NCI-H1092 treated with DMSO at 0.1 percent for 48 hours (cell line): ENCODE data around the gene STN1.

Source experiments
- DNase-seq: peaks from one replicate; lab custom pipeline; 2025; lab: John Stamatoyannopoulos, UW

Gene STN1, protein sequence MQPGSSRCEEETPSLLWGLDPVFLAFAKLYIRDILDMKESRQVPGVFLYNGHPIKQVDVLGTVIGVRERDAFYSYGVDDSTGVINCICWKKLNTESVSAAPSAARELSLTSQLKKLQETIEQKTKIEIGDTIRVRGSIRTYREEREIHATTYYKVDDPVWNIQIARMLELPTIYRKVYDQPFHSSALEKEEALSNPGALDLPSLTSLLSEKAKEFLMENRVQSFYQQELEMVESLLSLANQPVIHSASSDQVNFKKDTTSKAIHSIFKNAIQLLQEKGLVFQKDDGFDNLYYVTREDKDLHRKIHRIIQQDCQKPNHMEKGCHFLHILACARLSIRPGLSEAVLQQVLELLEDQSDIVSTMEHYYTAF

DNA sequence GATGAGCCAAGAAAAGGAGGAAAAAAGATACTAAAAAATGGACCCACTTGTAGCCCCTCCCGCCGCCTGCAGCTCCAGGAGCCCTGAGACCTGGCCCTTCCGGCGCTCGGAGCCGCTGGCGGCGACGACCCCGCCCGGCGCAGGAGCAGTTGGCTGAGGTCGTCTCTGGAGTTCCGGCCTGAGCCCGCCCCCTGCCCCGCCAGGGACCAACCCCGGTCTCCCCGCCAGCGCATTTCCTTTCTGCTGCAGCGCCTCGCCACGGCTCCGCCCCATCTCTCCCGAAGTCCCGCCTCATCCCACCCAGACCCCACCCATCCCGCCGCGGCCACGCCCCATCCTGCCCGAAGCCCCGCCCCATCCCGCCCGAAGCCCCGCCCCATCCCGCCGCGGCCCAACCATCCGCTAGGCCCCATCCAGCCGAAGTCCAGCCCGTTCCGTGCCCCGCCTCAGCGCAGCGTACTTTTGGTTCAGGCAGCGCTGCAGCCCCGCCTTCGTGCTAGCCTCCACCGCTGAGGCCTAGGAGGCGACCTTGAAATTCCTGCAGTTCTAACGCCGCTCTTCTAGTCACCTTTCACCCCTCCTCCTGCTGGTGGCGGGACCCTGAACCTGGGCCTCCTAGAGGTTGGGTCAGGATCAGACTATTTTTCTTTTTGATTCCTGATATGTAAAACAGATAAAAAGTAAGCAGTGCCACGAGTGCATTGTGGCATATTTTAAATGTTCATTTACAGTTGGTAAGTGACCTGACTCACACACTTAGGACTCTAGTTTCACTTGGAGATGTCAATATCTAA, at the start of gene STN1:
STN1 (minus strand) TSS at position 132 of the 794 bp plus-strand sequence. CDS start 590 bp downstream, outside the sequence.
- DNase-seq = peak; percentile 91

DNA sequence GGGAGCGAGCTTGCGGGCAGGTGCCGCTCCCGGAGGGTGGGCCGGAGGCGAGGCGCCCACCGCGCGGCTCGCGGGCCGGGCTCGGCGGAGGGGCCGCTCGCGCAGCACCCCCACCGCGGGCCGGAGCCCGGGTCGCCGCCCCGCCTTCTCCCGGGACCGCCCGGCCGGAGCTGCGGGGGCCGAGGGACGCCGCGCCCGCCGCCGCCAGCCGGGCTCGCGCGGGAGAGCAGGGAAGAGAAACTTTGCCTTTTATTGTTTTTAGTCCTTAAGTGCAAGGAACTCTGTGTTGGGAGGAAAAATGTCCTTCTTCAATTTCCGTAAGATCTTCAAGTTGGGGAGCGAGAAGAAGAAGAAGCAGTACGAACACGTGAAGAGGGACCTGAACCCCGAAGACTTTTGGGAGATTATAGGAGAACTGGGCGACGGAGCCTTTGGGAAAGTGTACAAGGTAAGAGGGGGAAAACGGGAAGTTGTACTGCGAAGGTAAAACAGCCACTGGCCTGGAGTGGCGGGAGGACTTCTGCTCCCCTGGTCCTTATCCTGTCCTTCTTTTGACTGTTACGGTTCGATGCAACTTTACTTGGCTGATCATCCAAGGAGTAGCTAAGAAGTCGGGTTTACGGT, 49.6 kb upstream of the STN1 start:
- peak; percentile 14 for DNase-seq

DNA sequence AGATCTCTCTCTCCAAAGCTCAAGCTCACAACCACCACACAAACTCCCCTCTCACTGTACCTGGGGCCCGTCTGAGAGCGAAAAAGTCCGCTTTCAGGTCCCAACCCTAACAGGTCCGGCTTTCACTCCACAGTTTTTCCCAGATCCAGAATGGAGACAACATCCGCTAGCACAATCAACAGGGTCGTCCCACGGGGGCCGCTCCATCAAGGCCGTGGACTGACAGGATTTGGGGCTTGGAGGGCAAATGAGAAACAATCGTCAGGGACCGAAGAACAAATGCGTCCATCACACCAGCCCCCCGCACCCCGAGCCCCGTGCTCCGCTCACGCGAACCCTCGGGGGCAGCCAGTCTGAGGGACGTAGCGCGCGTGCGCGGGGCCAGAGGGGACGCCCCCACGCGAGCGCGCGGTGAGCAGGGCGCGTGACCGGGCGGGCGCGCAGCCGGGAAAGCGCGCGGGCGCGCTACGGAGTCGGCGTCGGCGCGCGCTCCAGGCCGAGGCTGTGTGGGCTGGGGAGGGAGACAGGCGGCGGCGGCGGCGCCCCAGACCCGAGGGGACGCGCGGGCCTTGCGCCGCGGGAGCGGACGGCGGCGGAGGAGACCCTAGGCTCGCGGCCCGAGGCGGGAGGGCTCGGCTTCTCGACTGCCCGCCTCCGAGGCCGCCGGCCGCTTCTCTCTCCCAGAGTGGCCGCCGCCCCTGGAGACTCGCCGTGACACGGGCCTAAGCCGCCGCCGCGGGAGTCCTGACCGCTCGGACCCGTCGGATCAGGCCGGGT, 48.9 kb upstream of the STN1 start, which contains the start of gene SLK:
SLK (plus strand) TSS at position 470 of the 777 bp plus-strand sequence. CDS start 606 bp downstream, outside the sequence.
- peak; percentile 71 for DNase-seq

DNA sequence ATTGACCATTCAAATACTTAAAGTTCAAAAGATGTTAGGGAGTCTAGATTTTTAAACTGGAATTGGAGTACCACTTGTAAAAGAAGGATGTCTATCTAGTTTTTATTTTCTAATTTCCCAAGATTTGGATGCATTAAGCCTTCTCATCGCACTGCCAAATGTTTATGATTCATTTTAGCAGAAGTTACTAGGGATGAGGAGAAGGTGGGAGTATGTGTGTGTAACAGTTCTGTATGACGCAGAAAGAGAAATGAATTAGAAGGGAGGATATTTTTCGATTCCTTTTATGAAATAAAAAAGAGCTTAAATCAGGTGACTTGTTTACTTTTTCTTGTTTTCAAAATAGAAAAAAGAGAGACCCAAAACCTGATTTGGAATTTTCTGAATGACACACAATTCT, 42.1 kb upstream of the STN1 start:
- DNase-seq = no peak

DNA sequence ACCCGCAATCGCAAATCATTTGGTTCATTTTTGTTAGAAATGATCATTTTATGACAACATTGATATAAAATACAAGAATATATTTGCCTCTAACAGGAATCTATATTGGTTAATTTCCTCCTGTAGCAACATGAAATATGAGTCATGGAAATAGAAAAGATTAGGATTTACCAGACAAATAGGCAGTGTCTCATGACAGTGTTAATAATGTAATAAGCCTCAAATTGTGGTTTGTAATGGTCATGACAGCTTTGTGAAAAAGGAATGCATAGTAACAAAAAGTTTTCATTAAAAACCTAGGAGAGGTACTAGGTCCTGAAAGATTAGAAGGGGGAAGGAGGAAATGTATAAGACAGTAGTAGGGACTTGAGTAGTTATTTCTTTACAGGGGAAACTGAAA, 41.0 kb upstream of the STN1 start:
- DNase-seq = no peak

DNA sequence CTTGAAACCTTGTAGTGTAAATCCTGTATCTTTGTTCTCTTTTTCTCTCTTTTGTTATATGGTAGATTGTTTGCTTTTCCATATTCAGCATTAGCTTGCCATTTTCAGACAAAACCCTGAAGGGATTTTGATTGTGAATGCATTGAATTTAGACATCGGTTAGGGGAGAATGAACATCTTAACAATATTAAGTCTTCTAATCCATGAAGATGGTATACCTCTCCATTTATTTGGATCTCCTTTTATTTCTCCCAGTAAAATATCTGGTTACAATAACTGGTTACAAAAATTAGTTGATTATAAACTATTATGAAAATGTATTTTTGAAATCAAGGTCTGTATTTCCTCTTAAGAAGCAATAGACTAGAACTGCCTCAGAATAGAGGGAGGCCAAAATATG, 36.6 kb upstream of the STN1 start:
- no peak for DNase-seq

DNA sequence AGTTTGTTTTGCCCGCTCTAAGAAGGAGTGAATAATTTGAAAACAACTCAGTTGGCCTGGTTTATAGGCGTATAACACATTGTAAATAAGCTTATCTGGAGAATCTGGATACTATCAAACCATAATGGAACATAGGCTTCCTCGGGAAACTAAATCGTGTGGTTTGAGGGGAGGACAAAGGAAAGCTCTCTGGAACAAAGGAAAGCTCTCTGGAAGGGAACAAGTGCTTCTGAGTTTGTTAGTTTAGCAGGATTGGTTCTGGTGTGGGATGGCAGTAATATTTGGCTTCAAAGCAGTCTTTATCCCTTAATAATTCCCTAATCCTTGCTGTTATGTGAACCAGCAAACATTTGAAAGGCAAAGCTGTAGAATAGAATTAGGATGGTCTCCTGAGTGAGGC, 34.0 kb upstream of the STN1 start:
- no peak for DNase-seq

DNA sequence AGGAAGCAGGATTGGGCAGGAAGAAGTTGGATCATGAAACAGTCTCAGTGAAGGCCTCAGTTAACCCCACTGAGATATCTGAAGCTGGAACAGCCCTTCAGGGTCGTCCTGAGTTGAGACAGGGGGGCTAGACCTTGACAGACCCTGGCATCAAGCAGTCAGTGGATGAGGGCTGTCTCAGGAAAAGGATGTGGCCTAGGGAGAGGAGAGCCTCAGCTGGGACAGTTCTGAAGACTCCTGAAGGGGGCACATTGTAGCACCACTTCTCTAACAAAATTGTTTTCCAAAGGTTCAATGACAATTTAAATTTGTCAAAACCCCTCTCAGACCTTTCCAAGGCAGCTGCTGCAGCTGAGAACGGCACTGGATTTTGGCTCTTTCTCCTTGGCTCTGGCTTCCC, 33.2 kb upstream of the STN1 start:
- DNase-seq = no peak

DNA sequence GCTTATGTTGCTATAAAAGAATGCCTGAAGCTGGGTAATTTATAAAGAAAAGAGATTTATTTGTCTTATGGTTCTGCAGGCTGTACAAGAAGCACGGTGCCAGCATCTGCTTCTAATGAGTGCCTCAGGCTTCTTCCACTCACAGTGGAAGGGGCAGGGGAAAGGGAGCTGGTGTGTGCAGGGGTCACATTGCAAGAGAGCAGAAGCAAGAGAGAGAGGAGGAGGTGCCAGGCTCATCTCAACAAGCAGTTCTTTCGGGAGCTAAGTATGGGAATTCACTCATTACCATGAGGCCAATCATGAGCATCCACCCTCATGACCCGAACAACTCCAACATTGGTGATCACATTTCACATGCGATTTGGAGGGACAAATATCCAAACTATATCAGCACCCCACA, 31.7 kb upstream of the STN1 start:
- DNase-seq = no peak

DNA sequence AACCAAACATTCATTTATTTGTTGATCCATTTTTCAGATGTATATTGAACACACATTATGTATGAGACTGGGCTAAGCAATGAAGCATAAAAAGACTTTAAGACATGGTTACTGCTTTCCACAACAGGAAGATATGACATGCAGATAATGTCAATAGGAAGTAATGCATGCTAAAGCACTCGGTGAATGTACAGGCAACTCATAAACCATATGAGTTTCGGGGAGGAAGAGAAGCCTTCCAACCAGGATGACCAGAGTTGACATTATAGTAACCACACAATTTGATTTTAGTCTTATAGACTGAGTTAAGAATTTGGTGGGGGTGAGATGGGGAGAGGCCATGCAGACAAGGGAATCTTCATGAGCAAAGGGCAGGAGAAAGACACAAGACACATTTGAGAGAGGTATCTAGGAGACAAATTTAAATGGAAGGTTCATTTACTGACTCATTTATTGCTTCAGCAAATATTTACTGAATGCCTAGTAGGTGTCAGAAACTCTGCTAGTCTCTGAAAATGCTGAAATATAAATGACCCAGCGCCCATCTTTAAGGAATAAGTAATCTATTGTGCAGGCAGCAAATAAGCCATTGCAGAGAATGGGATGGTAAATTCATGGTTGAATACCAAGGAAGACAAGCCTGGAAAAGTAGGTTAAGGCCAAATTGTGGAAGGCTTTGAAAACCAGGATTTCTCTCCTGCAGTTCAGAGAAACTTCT, 30.0 kb upstream of the STN1 start:
- DNase-seq = no peak

DNA sequence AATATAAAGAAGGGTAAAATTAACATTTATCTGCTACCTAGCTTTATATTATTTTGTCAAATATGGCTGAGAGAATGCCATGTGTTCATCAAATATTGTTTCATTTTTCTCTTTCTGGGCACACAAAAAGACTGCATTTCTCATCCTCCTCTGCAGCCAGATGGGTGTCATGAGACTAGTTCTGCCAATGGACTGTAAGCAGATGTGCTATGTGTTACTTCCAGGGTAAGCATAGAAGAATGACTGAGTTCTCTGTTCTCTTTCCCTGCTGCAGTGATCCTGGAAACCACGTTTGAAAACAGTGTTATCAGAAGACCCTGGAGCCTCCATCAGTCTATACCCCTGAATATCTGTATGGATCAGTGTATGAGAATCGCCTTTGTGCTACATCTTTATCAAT, 24.9 kb upstream of the STN1 start:
- no peak for DNase-seq

DNA sequence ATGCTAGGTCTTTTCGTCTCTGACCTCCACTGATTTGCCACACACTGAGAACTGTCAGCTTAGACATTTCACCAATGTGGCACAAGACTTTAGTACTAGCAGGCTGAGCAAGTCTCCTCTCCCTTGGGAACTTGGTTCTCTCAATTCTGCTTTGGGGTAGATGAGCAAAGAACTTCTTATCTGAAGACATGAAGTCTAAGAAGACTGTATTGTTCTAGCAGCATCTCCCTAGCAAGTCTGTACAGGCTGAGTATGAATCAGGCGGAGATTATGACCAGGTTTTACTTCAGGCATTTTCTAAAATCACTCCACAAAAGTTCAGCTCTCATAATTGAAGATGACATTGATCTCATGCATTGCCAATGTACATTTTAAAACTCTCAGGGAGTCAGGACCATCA, 23.8 kb upstream of the STN1 start:
- DNase-seq = no peak

DNA sequence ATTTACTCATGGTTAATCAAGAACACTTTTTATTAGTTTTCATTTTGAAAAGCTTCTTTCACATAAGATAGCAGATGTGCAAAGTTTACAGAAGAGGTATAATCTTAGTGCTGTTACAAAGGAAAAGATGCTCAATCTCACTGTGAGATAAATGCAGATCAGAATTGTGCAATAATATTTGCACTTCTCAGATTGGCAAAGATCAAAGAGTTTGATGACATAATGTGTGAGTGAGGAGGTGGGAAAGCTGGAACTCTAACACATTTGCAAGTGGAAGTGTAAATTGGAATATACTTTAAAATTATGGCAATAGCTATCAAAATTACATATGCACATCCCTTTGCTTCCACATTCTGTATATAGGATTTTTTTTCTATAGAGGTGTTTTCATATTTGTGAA, 21.5 kb upstream of the STN1 start:
- DNase-seq = no peak

DNA sequence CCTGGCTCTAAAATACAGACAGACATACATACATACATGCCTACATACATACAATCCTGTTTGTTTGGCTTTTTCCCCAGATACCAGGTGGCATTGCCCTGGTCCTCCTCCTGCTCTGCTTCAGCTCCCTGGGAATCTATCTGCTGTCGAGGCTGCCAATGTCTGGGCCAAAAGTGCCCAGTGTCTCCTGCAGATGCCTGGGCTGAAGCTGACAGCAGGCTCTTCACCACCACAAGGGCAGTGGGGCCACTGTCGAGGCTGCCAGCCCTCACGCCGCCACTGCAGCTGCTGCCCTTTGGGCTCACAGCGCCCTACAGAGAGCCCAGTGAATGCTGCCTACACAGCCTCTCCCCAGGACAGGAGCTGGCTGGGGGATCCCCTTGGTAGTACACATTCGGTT, 18.0 kb upstream of the STN1 start:
- no peak for DNase-seq

DNA sequence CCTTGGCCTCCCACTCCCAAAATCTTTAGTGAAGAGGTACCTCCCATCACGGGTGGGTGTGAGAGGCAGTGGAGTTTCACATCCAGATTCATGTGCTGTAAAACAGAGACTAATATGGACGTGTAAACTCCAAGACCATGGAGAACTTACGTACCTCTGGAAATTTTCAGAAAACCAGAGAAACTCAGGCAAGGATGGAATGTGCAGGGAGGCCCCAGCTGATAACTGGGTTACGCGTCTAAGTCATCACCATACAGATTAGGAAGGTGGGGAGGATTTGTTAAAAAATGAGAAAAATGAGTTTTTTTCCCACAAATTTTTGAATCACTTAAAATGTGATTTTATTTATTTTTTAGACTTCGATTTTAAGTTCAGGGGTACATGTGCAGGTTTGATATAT, 16.3 kb upstream of the STN1 start:
- DNase-seq = no peak

DNA sequence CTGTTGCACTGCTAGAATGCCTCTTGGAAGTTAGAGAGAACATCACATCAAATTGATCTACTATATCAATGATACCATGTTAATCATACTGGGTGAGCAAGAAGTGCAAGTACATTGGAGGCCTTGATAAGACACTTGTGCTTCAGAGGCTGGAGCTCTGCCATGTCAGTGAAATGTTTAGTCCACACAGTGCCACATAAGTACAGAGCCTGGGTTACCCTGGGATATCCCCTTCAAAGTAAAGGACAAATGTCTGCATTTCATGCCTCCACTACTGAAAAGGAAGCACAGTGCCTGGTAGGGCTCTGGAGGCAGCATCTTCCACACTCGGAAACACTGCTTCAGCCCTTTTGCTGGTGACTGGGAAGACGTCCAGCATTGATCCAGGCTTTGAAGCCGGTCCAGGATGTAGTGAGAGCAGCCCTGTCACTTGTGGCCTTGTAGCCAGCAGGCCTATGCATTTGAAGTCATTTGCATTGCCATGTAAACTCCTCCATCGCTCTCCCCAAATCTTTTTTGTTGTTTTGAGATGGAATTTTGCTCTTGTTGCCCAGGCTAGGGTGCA, 15.7 kb upstream of the STN1 start:
- DNase-seq = no peak

DNA sequence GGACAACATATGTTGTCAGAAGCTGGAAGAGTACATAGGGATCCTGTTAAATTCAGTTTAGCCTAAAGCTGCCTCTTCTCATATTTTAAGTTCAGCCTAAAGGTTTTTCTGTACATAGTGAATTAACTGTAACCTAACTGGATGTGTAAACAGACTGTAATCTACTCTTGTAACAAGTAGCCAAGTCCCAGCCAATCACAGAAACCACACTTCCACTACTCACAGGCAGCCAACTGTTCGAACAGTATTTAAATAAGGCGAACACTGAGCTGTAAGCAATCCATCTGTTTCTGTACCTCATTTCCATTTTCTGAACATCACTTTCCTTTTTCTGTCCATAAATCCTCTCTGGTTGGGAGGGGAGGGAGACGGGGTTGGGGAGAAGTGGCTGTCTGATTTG, 15.0 kb upstream of the STN1 start:
- no peak for DNase-seq

DNA sequence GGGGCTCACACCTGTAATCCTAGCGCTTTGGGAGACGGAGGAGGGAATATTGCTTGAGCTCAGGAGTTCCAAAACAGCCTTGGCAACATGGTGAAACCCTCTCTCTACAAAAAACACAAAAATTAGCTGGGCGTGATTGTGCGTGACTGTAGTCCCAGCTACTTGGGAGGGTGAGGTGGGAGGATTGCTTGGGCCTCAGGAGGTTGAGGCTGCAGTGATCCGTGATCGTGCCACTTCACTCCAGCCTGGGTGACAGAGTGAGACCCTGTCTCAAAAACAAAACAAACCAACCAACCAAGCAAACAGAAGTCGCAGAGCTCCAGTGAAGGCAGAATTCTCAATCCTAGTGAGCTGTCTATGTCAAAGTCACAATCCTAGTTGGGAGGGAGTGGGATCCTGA, 14.3 kb upstream of the STN1 start:
- DNase-seq = no peak

DNA sequence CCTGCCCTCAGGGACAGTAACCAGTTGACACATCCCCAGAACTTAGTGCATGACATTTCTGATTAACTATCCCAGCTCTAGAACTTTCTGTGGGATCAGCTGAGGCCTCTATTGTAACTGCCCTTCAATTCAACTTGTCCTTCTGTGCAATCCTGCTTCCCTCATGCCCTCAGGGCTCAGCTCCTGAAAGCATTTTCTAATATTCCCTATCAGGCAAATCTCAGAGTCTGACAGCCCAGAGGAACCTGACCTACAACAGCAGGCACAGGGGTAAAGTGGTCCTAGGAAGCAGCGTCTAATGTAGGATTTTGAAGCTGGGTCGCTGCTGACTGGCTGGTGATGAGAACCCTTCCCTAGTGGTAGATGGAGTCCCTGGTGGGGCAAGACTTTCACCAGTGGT, 13.6 kb upstream of the STN1 start:
- no peak for DNase-seq

DNA sequence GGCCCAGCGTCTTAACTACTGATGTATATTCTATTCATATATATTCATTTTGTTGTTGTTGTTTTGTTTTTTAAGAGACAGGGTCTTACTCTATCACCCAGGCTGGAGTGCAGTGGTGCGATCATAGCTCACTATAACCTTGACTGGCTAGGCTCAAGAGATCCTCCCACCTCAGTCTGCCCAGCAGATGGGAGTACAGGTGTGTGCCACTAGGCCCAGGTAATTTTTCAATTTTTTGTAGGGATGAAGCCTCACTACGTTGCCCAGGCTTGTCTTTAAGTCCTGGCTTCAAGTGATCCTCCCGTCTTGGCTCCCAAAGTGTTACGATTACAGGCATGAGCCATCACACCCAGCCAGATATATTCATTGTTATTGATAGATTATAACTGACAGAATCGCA, 12.9 kb upstream of the STN1 start:
- DNase-seq = no peak

DNA sequence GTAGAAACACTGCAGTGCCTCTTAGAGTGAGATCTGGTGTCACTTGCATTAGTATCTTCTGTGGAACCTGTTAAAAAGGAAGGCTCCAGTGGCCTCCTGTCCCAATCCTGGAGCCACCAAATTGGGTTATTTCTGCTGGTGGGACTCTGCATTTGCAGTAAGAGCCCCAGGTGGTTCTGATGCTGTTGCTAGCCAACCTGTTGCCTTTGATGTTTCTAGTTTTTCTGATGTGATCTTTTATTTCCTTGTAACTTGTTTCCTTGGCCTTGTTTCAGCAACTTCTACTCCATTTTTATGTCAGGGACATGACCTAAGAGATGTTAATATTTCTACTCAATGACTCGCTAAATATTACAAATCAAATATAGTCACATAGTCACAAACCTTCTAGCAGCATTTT, 12.5 kb upstream of the STN1 start:
- no peak for DNase-seq
